ENCODE data around the gene RNF7.
"Not testable (repeated sequence)": the region's sequence is repeated elsewhere in the genome, so short reads cannot be mapped to it uniquely, and the experiment has no call there.

RNF7 gene

DNA sequence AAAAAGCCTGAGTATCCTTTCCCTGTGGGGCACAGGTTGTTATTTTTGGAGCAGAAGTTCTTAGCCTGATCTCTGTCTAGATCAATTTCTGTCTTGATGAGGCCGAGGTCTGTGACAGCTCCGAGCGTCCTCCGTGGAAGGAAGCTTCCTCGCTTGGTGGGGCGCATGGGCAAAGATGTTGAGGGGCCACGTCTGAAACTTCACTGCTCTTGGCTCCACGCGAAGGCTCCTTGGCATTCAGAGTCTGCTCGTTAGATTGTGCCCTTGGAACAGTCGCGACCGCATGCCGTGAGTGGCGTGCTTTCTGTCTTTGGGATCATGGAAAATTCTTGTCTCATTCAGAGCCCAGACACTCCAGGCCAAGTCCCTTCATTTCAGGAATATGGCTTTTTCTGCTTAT, 38.8 kb downstream of the RNF7 start:
- DNase-seq (ENCODE audit: extremely low spot score, insufficient read length, low read depth) = no peak
- no peak for FAIRE-seq

DNA sequence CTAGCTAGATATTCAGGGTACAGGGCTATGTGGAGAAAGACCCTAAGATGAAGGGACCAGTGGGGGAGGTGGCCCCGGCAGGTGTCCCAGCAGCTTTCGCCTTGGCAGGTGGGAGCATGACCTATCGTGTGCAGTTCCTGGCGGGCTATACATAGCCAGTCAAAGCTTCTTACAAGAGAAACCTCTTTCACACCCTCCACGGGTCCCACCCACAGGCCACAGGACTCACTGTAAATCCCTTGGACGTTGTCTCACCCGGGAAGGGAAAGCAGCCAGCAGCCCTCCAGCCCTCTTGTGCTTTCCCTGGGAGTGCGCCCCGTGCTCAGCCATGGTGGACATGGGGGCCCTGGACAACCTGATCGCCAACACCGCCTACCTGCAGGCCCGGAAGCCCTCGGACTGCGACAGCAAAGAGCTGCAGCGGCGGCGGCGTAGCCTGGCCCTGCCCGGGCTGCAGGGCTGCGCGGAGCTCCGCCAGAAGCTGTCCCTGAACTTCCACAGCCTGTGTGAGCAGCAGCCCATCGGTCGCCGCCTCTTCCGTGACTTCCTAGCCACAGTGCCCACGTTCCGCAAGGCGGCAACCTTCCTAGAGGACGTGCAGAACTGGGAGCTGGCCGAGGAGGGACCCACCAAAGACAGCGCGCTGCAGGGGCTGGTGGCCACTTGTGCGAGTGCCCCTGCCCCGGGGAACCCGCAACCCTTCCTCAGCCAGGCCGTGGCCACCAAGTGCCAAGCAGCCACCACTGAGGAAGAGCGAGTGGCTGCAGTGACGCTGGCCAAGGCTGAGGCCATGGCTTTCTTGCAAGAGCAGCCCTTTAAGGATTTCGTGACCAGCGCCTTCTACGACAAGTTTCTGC, 40.1 kb downstream of the RNF7 start:
- no peak for FAIRE-seq
- DNase-seq (ENCODE audit: extremely low spot score, insufficient read length, low read depth) = no peak

DNA sequence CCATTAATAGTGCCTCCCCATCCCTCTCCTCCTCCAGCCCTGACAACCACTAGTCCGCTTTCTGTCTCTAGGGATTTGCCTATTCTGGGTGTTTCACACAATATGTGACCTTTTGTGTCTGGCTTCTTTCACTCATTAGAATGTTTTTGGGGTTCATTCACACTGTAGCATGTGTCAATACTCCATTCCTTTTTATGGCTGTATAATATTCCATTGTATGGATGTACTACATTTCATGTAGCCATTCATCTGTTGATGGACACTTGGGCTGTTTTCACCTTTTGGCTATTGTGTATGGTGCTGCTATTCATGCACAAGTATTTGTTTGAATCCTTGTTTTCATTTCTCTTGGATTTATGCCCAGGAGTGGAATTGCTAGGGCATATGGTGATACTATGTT, 41.6 kb downstream of the RNF7 start:
- FAIRE-seq (no peak), DNase-seq (ENCODE audit: extremely low spot score, insufficient read length, low read depth) (no peak)

DNA sequence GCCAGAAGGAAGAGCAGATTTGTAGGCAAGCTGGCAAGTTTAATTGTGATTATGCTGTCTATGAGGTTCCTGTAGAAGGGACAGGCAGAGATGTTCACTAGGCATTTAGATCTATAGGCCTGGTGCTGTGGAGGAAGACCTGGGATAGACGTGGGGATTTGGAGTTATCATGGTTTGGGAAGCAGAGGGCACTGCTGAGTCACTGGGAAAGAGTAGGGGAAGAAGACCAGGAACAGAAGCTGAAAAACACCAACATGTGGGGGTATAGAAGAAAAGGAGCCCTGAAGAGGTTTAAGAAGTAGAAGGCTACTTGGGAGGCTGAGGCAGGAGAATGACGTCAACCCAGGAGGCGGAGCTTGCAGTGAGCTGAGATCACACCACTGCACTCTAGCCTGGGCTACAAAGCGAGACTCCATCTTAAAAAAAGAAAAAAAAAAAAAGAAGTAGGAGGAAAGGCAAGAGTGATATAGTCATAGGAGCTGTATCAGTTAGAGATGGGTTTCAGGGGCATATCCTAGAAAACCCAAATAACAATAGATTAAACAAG, 44.4 kb downstream of the RNF7 start:
- FAIRE-seq (no peak), DNase-seq (ENCODE audit: extremely low spot score, insufficient read length, low read depth) (no peak)

DNA sequence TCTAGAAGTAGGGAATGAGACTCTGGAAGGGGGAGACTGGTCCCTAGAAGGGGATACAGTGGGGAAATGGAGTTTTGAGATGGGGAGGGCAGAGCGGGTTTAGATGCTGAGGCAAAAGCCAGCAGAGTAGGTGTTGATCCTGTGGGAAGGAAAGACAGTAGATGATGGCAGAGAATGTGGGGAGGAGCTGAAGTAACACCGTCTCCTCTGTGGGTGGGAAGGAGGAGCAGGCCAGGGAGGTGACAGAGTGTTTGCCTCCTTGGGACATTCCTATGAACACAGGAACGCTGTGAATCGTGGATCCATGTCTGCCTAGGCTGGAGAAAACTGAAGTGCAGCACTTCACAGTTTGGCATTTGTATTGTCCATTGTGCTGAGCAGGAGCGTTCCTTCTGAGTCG, 45.5 kb downstream of the RNF7 start:
- FAIRE-seq (no peak), DNase-seq (ENCODE audit: extremely low spot score, insufficient read length, low read depth) (no peak)

DNA sequence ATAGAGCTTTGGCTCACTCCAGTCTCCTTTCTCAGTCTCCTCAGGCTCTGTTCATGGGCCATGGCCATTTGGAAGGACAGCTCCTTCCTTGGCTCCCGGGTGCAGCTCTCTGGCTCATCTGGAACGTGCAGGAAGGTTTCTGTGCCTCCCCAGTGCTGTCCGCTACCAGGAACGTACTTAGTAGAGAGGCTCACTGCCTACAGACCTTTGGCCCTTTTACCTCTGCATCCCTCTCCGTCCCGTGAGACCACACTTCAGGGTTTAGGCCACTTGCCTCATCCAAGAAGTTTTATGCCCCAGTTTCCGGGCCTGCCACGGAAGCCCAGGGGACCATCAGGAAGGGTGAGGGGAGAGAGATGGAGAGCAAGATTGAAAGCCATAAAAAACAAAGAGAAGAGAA, 46.0 kb downstream of the RNF7 start:
- FAIRE-seq (no peak), DNase-seq (ENCODE audit: extremely low spot score, insufficient read length, low read depth) (no peak)

DNA sequence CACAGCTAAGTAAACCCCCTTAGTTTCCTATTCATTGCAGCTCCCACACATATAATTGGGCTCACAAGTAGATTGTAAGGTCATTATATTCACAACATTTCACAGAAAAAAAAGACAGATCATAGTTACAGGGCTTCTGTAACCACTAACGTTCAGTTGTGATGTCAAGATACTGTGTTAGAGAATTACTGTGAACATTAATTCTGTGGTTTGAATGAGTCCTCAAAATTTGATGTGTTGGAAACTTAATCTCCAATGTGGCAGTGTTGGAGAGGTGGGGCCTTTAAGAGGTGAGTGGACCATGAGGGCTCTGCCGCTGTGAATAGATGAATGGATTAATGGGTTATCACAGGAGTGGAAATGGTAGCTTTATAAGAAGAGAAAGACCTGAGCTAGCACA, 46.4 kb downstream of the RNF7 start:
- DNase-seq (ENCODE audit: extremely low spot score, insufficient read length, low read depth) = no peak
- FAIRE-seq = no peak

DNA sequence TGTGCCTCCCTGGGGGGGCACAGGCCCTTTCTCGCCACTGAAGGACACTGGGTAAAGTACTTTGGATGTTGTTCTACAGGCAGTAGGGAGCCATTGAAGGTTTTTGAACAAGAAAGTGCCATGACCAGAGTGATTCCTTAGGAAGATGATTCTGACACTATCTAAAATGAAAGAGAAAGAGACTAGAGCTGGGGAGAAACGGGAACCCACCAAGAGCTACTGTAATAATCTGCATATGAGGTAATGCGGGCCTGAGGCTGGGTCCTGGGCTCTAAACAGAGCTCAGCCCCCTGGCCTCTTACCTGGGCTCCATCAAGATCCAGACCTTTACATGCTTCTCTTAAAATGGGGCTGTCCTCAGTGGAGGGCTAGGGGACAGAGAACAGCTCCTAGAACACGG, 50.1 kb downstream of the RNF7 start:
- FAIRE-seq = no peak
- no peak for DNase-seq (ENCODE audit: extremely low spot score, insufficient read length, low read depth)

DNA sequence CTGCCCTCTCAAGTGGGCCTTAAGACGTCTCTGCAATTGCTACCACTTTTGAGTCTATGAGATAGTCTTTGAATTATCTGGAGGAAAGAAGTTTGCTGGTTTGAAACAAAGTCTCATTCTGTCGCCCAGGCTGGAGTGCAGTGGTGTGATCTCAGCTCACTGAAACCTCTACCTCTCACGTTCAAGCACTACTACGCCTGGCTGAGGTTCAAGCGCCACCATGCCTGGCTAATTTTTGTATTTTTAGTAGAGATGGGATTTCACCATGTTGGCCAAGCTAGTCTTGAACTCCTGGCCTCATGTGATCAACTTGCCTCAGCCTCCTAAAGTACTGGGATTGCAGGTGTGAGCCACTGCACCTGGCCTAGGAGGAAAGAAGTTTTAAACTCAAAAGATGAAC, 50.7 kb downstream of the RNF7 start:
- FAIRE-seq; DNase-seq (ENCODE audit: extremely low spot score, insufficient read length, low read depth): not testable (repeated sequence)

DNA sequence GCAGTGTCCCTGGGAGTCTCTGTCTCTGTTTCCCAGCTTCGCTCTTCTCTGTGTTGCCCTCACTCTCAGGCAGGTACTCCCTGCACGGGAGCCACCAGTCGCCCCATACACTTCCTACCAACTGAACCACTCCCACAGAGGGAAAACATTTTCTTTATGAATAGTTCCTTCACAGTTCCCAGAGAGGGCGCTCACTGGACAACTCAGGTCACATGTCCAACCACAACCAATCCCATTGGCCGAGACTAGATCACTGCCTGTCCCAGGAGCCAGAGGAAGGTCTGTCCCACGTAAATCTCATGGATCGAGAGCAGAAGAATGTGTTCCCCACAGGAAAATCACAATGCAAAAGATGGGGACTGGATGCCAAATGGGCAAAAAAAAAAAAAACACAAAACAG, 51.2 kb downstream of the RNF7 start:
- FAIRE-seq = no peak
- no peak for DNase-seq (ENCODE audit: extremely low spot score, insufficient read length, low read depth)

DNA sequence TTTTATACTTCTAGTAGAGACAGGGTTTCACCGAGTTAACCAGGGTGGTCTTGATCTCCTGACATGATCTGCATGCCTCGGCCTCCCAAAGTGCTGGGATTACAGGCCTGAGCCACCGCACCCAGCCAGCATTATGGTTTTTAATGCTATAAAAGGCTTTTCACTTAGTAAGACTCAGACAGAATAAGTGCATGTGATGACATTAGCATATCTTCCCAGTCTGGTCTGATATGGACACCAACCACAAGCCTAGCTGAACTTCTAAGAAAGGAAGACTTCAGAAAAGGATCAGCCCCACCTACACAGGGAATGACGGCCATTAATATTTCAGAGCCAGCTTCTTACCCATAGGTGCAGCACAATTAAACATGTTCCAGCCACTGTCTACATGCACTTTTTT, 52.1 kb downstream of the RNF7 start:
- DNase-seq (ENCODE audit: extremely low spot score, insufficient read length, low read depth) (no peak), FAIRE-seq (no peak)

DNA sequence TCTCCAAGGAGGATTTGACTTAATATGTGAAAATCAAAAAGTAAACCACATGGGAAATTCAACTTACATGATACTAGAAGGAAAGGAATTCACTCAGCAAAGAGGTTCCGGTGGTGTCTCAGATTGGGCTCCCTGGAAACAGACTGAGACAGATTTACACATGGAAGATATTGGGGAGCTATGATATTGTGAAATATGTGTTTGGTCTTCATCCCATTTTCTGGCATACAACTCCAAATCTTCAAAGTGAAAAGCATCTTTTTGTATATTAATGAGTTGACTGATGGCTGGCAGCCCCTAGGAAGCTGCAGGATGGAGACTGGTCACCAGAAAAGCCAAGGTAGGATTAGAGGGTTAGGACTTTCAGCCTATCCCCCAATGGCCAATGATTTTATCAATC, 54.4 kb downstream of the RNF7 start:
- FAIRE-seq (no peak), DNase-seq (ENCODE audit: extremely low spot score, insufficient read length, low read depth) (no peak)

DNA sequence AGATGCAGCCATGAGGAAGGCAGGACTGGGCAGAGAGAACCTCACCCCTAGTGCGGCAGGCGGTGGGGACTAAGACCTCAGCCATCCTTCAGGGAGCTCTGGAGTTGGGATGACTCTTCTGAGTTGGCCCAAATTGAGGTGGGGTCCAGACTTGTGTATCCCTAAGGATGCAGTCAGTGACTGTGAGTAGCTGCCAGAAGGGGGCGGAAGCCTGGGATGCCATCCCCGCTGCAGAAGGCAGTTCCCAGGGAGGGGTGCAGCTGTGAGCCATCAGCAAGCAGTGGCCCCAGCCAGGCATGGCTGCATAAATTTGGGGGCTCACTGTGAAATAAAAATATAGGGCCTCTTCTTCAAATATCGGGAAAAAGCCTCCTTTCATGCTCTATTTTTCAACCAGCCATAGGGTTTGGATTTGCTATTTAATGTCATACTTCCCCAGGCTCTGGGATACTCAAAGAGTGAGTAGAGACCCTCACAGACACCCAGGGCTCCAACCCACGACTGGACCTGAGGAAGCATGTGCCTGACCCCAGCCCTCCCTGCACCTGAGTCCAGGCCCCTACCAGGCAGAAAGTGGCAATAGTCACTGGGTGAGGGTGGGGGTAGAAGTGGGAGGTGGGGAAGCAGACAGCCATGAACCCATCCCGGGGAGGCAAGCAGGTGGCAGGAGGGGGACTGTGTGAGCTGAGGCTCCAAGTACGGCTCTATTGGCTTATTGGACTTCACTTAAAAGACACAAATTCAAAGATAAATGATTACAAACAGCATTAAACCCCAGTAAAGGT, 55.6 kb downstream of the RNF7 start:
- DNase-seq (ENCODE audit: extremely low spot score, insufficient read length, low read depth) (no peak), FAIRE-seq (no peak)

DNA sequence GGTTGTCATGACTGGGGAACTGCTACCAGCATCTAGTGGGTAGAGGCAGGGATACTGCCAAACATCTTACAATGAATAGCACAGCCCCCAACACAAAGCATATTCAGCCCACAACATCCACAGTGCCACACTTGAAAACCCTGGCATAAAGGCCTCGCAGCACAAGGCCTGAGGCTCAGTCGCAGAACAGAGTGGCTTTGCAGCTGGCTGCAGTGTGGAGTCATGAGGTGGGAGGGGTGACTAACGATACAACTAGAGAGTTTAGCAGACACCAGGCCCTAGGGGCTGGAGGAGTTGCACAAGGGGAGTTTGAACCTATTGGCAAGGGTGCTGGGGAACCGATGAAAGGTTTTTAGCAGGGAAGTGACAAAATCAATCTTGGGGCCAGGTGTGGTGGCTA, 57.2 kb downstream of the RNF7 start:
- DNase-seq (ENCODE audit: extremely low spot score, insufficient read length, low read depth) = no peak
- no peak for FAIRE-seq

DNA sequence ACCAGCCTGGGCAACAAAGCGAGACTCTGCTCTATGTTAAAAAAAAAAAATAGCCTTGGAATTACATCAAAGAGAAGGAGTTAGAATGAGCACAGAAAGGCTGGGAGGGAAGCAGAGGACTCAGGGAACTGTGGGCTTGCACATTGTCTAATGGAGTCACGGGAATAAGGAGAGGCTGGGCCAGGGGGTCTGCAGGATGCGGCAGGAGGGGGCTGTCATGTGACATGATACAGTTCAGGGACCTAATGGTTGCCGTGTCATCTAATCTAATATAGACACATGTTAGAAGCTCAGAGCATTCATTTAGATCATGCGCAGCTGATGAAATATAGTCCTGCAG, 57.6 kb downstream of the RNF7 start:
- no peak for FAIRE-seq
- DNase-seq (ENCODE audit: extremely low spot score, insufficient read length, low read depth) = no peak

DNA sequence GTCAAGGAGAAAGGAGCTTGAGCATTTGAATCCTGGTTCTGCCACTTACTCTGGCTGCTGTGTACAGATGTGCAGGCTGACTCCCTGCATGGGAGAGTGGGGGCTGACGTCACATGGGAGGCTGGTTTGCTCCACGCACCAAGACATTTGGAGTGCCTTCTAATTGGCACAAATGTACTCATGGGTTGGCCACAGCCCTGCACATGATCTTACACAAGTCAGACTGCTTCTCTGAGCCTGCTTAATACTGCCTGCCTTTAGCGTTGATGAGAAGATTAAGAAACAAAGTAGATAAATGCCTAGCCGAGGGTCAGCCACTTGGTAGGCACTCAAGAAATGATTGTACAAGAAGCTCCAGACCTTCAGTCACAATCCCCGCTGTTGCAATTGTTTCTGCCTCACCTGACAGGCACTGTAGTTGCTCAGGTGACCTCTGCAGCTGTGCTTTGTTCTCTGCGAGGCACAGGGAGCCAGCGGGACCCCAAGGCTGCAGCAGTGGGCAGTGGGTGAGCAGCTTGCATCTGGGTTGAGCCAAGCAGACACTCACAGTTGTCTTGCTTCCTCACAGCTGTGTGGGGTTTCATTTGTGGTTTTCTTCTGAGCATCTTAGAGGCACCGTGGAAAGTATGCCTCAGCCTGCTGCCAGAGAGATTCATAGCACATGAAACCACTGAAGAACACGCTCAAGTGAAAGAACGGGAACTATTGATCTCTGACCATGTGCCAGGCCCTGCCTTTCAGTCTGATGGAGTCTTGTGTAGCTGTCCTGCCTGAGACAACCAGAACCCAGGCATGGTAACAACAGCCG, 58.2 kb downstream of the RNF7 start:
- DNase-seq (ENCODE audit: extremely low spot score, insufficient read length, low read depth) (peak; percentile 47), FAIRE-seq (peak; percentile 94)

Data from GM18507 (cell line).